AG10803 (cell line): Measurements from ENCODE around the gene PPME1.

Experiments
- DNase-seq: peaks from one replicate; pipeline ENCODE4 v3.0.0; 2010; ENCODE audit warnings: low read depth
- H3K4me3 ChIP-seq: 2 replicates; pipeline ENCODE4 v1.5.1; 2011; ENCODE audit warnings: mild to moderate bottlenecking, low read length, control low read depth
- CTCF ChIP-seq: conservative IDR thresholded peaks from 2 replicates; pipeline ENCODE4 v1.5.1; 2011; ENCODE audit warnings: mild to moderate bottlenecking, low read length, control low read depth, inconsistent platforms

PPME1 gene

GRCh38 chr11:74225565-74225964 is 54.5 kb downstream of the PPME1 start:
- TF ChIP-seq CTCF, result no peak
- H3K4me3 ChIP-seq, result no peak overlapping the region
- DNase-seq, result no peak

- H3K4me3 ChIP-seq, result no peak overlapping the region
- no peak for TF ChIP-seq CTCF
- DNase-seq, result no peak
Measured at GRCh38 chr11:74226907-74227306, 55.8 kb downstream of the PPME1 start.

- TF ChIP-seq CTCF, result no peak
- DNase-seq, result no peak
- no peak overlapping the region for H3K4me3 ChIP-seq
Measured at GRCh38 chr11:74232311-74232950, 61.3 kb downstream of the PPME1 start.

- TF ChIP-seq CTCF, result no peak
- no peak for DNase-seq
- H3K4me3 ChIP-seq, result no peak overlapping the region
Measured at GRCh38 chr11:74233683-74234082, 62.6 kb downstream of the PPME1 start.

- DNase-seq, result no peak
- no peak for TF ChIP-seq CTCF
- H3K4me3 ChIP-seq, result no peak overlapping the region
Measured at GRCh38 chr11:74235121-74235520, 64.0 kb downstream of the PPME1 start.

GRCh38 chr11:74237541-74237940 is 66.5 kb downstream of the PPME1 start:
- DNase-seq, result no peak
- no peak overlapping the region for H3K4me3 ChIP-seq
- no peak for TF ChIP-seq CTCF

- no peak overlapping the region for H3K4me3 ChIP-seq
- TF ChIP-seq CTCF, result no peak
- DNase-seq, result no peak
Measured at GRCh38 chr11:74238243-74238642, 67.2 kb downstream of the PPME1 start.
